IPS-18c (cell line): ENCODE data around the gene ZNF195.
"Not testable (repeated sequence)": the region's sequence is repeated elsewhere in the genome, so short reads cannot be mapped to it uniquely, and the experiment has no call there.

Experiments used
- H3K4me3 ChIP-seq: 2 replicates; pipeline ENCODE4 v1.7.0; 2013; ENCODE audit warnings: low read depth, mild to moderate bottlenecking, low read length, moderate library complexity; ENCODE audit not compliant: insufficient read depth
- H3K9me3 ChIP-seq: one replicate; pipeline ENCODE4 v1.6.1; 2013; ENCODE audit warnings: mild to moderate bottlenecking, low read length, moderate library complexity; ENCODE audit not compliant: control insufficient read depth, insufficient read depth

The ZNF195 gene

GRCh38 chr11:3333157-3333556 lies 45.8 kb downstream of the ZNF195 start:
- not testable (repeated sequence) for H3K4me3 ChIP-seq, H3K9me3 ChIP-seq

- H3K4me3 ChIP-seq, H3K9me3 ChIP-seq: not testable (repeated sequence)
Observed at GRCh38 chr11:3331078-3331477, 47.9 kb downstream of the ZNF195 start.

GRCh38 chr11:3330064-3330463 lies 48.9 kb downstream of the ZNF195 start:
- not testable (repeated sequence) for H3K4me3 ChIP-seq, H3K9me3 ChIP-seq

- not testable (repeated sequence) for H3K4me3 ChIP-seq, H3K9me3 ChIP-seq
Observed at GRCh38 chr11:3328503-3328902, 50.4 kb downstream of the ZNF195 start.

GRCh38 chr11:3326450-3326849 lies 52.5 kb downstream of the ZNF195 start:
- not testable (repeated sequence) for H3K4me3 ChIP-seq, H3K9me3 ChIP-seq

GRCh38 chr11:3324724-3325123 lies 54.2 kb downstream of the ZNF195 start:
- not testable (repeated sequence) for H3K9me3 ChIP-seq, H3K4me3 ChIP-seq
